ENCODE measurements around the gene SPDEF.

SPDEF gene

DNA sequence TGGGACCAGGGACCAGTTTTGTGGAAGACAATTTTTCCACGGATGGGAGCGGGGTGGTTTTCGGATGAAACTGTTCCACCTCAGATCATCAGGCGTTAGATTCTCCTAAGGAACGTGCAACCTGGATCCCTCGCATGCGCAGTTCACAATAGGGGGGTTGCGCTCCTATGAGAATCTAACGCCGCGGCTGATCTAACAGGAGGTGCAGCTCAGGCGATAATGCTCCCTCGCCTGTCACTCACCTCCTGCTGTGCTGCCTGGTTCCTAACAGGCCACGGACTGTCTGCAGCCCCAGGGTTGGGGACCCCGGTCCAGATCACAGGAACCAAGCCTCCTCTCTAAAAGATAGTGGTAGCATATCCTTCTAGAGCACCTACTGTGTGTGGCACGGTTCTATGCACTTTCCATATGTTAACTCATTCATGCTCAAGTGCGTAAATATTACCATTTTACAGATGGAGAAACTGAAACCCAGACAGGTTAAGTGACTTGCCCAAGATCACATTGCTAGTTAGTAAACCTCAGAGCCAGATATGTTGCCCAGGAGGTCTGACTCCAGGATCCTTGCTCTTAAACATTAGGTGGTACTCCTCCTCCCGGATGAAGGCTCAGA is 25.3 kb downstream of the SPDEF start:
- ATAC-seq, result no peak
- TF ChIP-seq, protein P1, sequence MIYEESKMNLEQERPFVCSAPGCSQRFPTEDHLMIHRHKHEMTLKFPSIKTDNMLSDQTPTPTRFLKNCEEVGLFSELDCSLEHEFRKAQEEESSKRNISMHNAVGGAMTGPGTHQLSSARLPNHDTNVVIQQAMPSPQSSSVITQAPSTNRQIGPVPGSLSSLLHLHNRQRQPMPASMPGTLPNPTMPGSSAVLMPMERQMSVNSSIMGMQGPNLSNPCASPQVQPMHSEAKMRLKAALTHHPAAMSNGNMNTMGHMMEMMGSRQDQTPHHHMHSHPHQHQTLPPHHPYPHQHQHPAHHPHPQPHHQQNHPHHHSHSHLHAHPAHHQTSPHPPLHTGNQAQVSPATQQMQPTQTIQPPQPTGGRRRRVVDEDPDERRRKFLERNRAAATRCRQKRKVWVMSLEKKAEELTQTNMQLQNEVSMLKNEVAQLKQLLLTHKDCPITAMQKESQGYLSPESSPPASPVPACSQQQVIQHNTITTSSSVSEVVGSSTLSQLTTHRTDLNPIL (CRISPR knock-in tag; IDR thresholded peaks at IDR 0.05; ENCODE audit: low read depth), result no peak
- TF ChIP-seq, protein P2, sequence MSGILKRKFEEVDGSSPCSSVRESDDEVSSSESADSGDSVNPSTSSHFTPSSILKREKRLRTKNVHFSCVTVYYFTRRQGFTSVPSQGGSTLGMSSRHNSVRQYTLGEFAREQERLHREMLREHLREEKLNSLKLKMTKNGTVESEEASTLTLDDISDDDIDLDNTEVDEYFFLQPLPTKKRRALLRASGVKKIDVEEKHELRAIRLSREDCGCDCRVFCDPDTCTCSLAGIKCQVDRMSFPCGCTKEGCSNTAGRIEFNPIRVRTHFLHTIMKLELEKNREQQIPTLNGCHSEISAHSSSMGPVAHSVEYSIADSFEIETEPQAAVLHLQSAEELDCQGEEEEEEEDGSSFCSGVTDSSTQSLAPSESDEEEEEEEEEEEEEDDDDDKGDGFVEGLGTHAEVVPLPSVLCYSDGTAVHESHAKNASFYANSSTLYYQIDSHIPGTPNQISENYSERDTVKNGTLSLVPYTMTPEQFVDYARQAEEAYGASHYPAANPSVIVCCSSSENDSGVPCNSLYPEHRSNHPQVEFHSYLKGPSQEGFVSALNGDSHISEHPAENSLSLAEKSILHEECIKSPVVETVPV (CRISPR knock-in tag; IDR thresholded peaks at IDR 0.05), result no peak
- TF ChIP-seq TOX (CRISPR knock-in tag; IDR thresholded peaks at IDR 0.05; ENCODE audit: borderline replicate concordance), result no peak
- no peak for TF ChIP-seq BACH2 (CRISPR knock-in tag; IDR thresholded peaks at IDR 0.05; ENCODE audit: borderline replicate concordance)
- no peak for TF ChIP-seq RARB (CRISPR knock-in tag; IDR thresholded peaks at IDR 0.05)
- no peak for TF ChIP-seq OSR1 (CRISPR knock-in tag; IDR thresholded peaks at IDR 0.05)
- no peak for TF ChIP-seq ZNF565 (CRISPR knock-in tag; conservative IDR thresholded peaks at IDR 0.05; ENCODE audit: low read depth)
- TF ChIP-seq ZFP3 (CRISPR knock-in tag; IDR thresholded peaks at IDR 0.05), result no peak

DNA sequence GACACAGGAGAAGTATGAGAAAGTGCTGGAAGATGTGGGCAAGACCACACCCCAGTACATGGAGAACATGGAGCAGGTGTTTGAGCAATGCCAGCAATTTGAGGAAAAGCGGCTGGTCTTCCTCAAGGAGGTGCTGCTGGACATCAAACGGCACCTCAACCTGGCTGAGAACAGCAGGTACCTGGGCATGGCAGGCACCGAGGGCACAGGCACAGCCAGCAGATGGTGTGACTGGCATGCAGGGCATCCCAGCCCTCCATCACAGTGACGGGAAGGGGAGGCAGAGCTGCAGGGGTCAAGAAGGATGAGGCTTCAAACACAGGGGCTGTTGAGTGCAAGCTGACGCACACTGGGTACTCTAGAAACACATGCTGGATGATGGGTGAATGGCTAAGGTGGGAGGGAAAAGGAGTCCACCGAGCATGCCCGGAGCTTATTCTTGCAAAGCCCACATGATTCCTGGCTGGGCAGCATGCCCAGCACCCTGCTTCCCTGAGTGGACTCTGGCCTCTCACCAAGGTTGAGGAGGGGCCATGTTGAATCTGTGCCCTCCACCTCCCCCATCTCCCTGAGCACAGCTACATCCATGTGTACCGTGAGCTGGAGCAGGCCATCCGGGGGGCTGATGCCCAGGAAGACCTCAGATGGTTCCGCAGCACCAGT is 26.3 kb downstream of the SPDEF start:
- TF ChIP-seq PPARA (CRISPR knock-in tag; IDR thresholded peaks at IDR 0.05; ENCODE audit: borderline replicate concordance) (no peak), CSDC2 (CRISPR knock-in tag; IDR thresholded peaks at IDR 0.05) (no peak), ISL1 (CRISPR knock-in tag; IDR thresholded peaks at IDR 0.05) (no peak), ZC3H10 (CRISPR knock-in tag; IDR thresholded peaks at IDR 0.05) (no peak), ZNF70 (CRISPR knock-in tag; IDR thresholded peaks at IDR 0.05) (no peak), RARB (CRISPR knock-in tag; IDR thresholded peaks at IDR 0.05) (no peak)
- TF ChIP-seq, protein P3, sequence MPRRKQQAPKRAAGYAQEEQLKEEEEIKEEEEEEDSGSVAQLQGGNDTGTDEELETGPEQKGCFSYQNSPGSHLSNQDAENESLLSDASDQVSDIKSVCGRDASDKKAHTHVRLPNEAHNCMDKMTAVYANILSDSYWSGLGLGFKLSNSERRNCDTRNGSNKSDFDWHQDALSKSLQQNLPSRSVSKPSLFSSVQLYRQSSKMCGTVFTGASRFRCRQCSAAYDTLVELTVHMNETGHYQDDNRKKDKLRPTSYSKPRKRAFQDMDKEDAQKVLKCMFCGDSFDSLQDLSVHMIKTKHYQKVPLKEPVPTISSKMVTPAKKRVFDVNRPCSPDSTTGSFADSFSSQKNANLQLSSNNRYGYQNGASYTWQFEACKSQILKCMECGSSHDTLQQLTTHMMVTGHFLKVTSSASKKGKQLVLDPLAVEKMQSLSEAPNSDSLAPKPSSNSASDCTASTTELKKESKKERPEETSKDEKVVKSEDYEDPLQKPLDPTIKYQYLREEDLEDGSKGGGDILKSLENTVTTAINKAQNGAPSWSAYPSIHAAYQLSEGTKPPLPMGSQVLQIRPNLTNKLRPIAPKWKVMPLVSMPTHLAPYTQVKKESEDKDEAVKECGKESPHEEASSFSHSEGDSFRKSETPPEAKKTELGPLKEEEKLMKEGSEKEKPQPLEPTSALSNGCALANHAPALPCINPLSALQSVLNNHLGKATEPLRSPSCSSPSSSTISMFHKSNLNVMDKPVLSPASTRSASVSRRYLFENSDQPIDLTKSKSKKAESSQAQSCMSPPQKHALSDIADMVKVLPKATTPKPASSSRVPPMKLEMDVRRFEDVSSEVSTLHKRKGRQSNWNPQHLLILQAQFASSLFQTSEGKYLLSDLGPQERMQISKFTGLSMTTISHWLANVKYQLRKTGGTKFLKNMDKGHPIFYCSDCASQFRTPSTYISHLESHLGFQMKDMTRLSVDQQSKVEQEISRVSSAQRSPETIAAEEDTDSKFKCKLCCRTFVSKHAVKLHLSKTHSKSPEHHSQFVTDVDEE (CRISPR knock-in tag; IDR thresholded peaks at IDR 0.05), result no peak
- no peak for ATAC-seq

DNA sequence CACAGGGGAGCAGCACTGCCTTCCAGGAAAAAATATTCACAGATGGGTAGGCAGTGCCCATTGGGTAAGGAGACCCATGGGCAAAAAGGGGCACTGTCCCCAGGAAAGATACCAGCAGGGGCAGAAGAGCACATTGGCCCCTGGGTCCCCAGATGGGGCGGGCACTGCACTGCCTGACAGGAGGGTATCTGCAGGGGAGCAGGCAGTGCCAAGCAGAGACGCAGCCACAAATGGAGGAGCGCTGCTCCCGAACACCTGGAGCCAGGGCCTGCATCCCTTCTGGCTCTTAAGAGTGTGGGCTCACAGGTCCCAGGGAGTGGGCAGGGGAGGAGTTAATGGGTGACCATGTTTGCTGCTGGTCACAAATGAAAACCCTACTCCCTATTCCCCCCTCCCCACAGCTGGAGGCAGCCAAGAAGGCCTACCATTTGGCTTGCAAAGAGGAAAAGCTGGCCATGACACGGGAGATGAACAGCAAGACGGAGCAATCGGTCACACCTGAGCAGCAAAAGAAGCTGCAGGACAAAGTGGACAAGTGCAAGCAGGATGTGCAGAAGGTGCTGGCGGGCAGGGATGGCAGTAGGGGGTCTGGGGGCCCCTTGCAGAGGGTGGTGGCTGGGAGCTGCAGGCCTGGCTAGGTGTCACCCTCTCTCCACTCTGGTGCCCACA is 27.0 kb downstream of the SPDEF start:
- no peak for ATAC-seq
- TF ChIP-seq, protein P4, sequence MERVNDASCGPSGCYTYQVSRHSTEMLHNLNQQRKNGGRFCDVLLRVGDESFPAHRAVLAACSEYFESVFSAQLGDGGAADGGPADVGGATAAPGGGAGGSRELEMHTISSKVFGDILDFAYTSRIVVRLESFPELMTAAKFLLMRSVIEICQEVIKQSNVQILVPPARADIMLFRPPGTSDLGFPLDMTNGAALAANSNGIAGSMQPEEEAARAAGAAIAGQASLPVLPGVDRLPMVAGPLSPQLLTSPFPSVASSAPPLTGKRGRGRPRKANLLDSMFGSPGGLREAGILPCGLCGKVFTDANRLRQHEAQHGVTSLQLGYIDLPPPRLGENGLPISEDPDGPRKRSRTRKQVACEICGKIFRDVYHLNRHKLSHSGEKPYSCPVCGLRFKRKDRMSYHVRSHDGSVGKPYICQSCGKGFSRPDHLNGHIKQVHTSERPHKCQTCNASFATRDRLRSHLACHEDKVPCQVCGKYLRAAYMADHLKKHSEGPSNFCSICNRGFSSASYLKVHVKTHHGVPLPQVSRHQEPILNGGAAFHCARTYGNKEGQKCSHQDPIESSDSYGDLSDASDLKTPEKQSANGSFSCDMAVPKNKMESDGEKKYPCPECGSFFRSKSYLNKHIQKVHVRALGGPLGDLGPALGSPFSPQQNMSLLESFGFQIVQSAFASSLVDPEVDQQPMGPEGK (CRISPR knock-in tag; IDR thresholded peaks at IDR 0.05; ENCODE audit: borderline replicate concordance), result no peak
- TF ChIP-seq ISL1 (CRISPR knock-in tag; IDR thresholded peaks at IDR 0.05) (no peak), ZNF8 (CRISPR knock-in tag; IDR thresholded peaks at IDR 0.05) (no peak), ZC3H10 (CRISPR knock-in tag; IDR thresholded peaks at IDR 0.05) (no peak)
- TF ChIP-seq, protein P1 (CRISPR knock-in tag; IDR thresholded peaks at IDR 0.05; ENCODE audit: low read depth), result no peak
